ENCODE results near the gene AMZ2.

Gene AMZ2

DNA sequence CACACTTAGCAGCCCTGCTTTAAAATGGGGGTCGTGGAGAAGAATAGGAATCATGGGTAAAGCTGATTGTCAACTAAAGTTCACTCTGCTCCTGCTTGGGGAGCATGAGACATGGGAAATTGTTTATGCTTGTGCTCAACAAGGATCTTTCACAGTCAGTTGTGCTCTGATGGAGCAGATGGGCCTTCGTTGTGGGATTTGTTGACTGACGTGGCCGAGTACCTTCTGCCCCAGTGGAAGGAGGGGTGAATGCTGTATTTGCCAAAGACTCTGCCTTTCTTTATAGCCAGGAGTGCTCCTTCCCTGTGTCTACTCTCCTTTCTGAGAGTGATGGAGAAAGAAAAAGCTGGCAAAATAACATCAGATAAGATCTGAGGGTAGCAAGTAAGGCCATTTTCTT is 54.8 kb downstream of the AMZ2 start:
- H3K4me1 ChIP-seq (ENCODE audit: control insufficient read depth in 1 of 2, insufficient read depth in 2 of 2, low read length in 2 of 2): peaks cover 15 to 21% of the 10 kb centered on the region in 2 experiments
- H3K9ac ChIP-seq (ENCODE audit: low read length): no peak overlapping the region
- no peaks in the 10 kb centered on the region for H3K27me3 ChIP-seq (ENCODE audit: insufficient read depth, low read length)
- no peaks in the 10 kb centered on the region for H3K79me2 ChIP-seq (ENCODE audit: control insufficient read depth, insufficient read depth, low read length, poor library complexity)
- H3K79me1 ChIP-seq (ENCODE audit: low read length): peaks cover 13% of the 10 kb centered on the region
- H2AK5ac ChIP-seq (ENCODE audit: low read length): no peak overlapping the region
- H3K36me3 ChIP-seq (ENCODE audit: control insufficient read depth in 1 of 2, insufficient read depth in 2 of 2, low read length in 2 of 2): no peaks in the 10 kb centered on the region
- H3K23ac ChIP-seq (ENCODE audit: low read length): no peak overlapping the region
- H2AFZ ChIP-seq (ENCODE audit: insufficient read depth, low read length, poor library complexity): no peak overlapping the region
- peak overlapping the region; percentile 85 for H4K91ac ChIP-seq (ENCODE audit: low read depth, low read length)
- peak overlapping the region; percentile 18 for H2BK5ac ChIP-seq (ENCODE audit: low read depth, low read length, poor library complexity)
- H3K4ac ChIP-seq (ENCODE audit: low read depth, low read length): no peak overlapping the region
- H4K12ac ChIP-seq (ENCODE audit: low read depth, low read length): no peak overlapping the region
- peak overlapping the region; percentile 69 for H3K27ac ChIP-seq (ENCODE audit: low read depth, low read length)
- peak overlapping the region; percentile 6 for H2BK120ac ChIP-seq (ENCODE audit: insufficient read depth, low read length, poor library complexity)
- WGBS (ENCODE audit: extremely low coverage, insufficient coverage, insufficient read length): no CpG with 5 or more reads among the region's 4 CpGs
- no peak overlapping the region for H3K18ac ChIP-seq (ENCODE audit: low read length)
- no peak for DNase-seq
- no peak overlapping the region for H3K4me2 ChIP-seq (ENCODE audit: low read length)
- H3K9me3 ChIP-seq (ENCODE audit: insufficient read depth, low read depth, low read length): no peaks in the 10 kb centered on the region
- no peak overlapping the region for H3K4me3 ChIP-seq (ENCODE audit: low read depth, low read length)
- H2BK12ac ChIP-seq (ENCODE audit: low read length): peak overlapping the region; percentile 19
- no peak overlapping the region for H3K14ac ChIP-seq (ENCODE audit: low read length)
- H4K8ac ChIP-seq (ENCODE audit: low read depth, low read length): no peak overlapping the region

DNA sequence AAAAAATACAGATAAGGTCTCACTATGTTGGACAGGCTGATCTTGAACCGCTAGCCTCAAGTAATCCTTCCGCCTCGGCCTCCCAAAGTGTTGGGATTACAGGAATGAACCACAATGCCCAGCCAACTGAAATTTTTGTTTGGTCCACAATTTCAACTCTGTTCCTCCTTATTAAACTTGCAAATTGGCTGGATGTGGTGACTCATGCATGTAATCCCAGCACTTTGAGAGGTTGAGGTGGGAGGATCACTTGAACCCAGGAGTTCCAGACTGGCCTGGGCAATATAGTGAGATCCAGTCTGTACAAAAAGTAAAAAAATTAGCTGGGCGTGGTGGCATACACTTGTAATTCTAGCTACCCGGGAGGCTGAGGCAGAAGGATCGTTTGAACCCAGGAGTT is 56.9 kb downstream of the AMZ2 start:
- H3K27ac ChIP-seq (ENCODE audit: low read depth, low read length): no peak overlapping the region
- no peak overlapping the region for H3K23ac ChIP-seq (ENCODE audit: low read length)
- H4K8ac ChIP-seq (ENCODE audit: low read depth, low read length): no peak overlapping the region
- H3K9me3 ChIP-seq (ENCODE audit: insufficient read depth, low read depth, low read length): no peaks in the 10 kb centered on the region
- WGBS (ENCODE audit: extremely low coverage, insufficient coverage, insufficient read length): no CpG with 5 or more reads among the region's 6 CpGs
- no peaks in the 10 kb centered on the region for H3K79me2 ChIP-seq (ENCODE audit: control insufficient read depth, insufficient read depth, low read length, poor library complexity)
- no peak overlapping the region for H2AK5ac ChIP-seq (ENCODE audit: low read length)
- H3K27me3 ChIP-seq (ENCODE audit: insufficient read depth, low read length): no peaks in the 10 kb centered on the region
- H3K4me3 ChIP-seq (ENCODE audit: low read depth, low read length): no peak overlapping the region
- no peak for DNase-seq
- H2BK120ac ChIP-seq (ENCODE audit: insufficient read depth, low read length, poor library complexity): no peak overlapping the region
- no peak overlapping the region for H3K4me2 ChIP-seq (ENCODE audit: low read length)
- no peak overlapping the region for H3K4ac ChIP-seq (ENCODE audit: low read depth, low read length)
- H2BK5ac ChIP-seq (ENCODE audit: low read depth, low read length, poor library complexity): no peak overlapping the region
- no peak overlapping the region for H3K14ac ChIP-seq (ENCODE audit: low read length)
- no peaks in the 10 kb centered on the region for H3K36me3 ChIP-seq (ENCODE audit: control insufficient read depth in 1 of 2, insufficient read depth in 2 of 2, low read length in 2 of 2)
- no peak overlapping the region for H4K91ac ChIP-seq (ENCODE audit: low read depth, low read length)
- no peak overlapping the region for H3K18ac ChIP-seq (ENCODE audit: low read length)
- no peak overlapping the region for H3K9ac ChIP-seq (ENCODE audit: low read length)
- H3K79me1 ChIP-seq (ENCODE audit: low read length): peaks cover 13% of the 10 kb centered on the region
- H2AFZ ChIP-seq (ENCODE audit: insufficient read depth, low read length, poor library complexity): no peak overlapping the region
- H2BK12ac ChIP-seq (ENCODE audit: low read length): no peak overlapping the region
- peaks cover 15 to 21% of the 10 kb centered on the region in 2 experiments for H3K4me1 ChIP-seq (ENCODE audit: control insufficient read depth in 1 of 2, insufficient read depth in 2 of 2, low read length in 2 of 2)
- H4K12ac ChIP-seq (ENCODE audit: low read depth, low read length): no peak overlapping the region

- Histone ChIP-seq H3K4me3 (ENCODE audit: low read depth, low read length) (no peak overlapping the region), H4K91ac (ENCODE audit: low read depth, low read length) (no peak overlapping the region), H3K36me3 (ENCODE audit: control insufficient read depth in 1 of 2, insufficient read depth in 2 of 2, low read length in 2 of 2) (no peaks in the 10 kb centered on the region), H2AFZ (ENCODE audit: insufficient read depth, low read length, poor library complexity) (no peak overlapping the region), H3K4me2 (ENCODE audit: low read length) (no peak overlapping the region), H3K79me1 (ENCODE audit: low read length) (peaks cover 11% of the 10 kb centered on the region), H2BK120ac (ENCODE audit: insufficient read depth, low read length, poor library complexity) (no peak overlapping the region), H3K79me2 (ENCODE audit: control insufficient read depth, insufficient read depth, low read length, poor library complexity) (no peaks in the 10 kb centered on the region), H3K18ac (ENCODE audit: low read length) (no peak overlapping the region), H3K27me3 (ENCODE audit: insufficient read depth, low read length) (no peaks in the 10 kb centered on the region), H3K14ac (ENCODE audit: low read length) (no peak overlapping the region), H3K9ac (ENCODE audit: low read length) (no peak overlapping the region), H2AK5ac (ENCODE audit: low read length) (no peak overlapping the region), H3K23ac (ENCODE audit: low read length) (no peak overlapping the region), H3K4ac (ENCODE audit: low read depth, low read length) (no peak overlapping the region), H3K4me1 (ENCODE audit: control insufficient read depth in 1 of 2, insufficient read depth in 2 of 2, low read length in 2 of 2) (peaks cover 15 to 18% of the 10 kb centered on the region in 2 experiments), H3K27ac (ENCODE audit: low read depth, low read length) (no peak overlapping the region), H4K12ac (ENCODE audit: low read depth, low read length) (no peak overlapping the region), H4K8ac (ENCODE audit: low read depth, low read length) (no peak overlapping the region), H2BK12ac (ENCODE audit: low read length) (no peak overlapping the region), H3K9me3 (ENCODE audit: insufficient read depth, low read depth, low read length) (no peaks in the 10 kb centered on the region), H2BK5ac (ENCODE audit: low read depth, low read length, poor library complexity) (no peak overlapping the region)
- no peak for DNase-seq
- WGBS (ENCODE audit: extremely low coverage, insufficient coverage, insufficient read length): no CpG with 5 or more reads among the region's 4 CpGs
These were observed 57.3 kb downstream of the AMZ2 start for GRCh38 chr17:68305142-68305541.
